Measurements from ENCODE around the gene GNAT1.

DNA sequence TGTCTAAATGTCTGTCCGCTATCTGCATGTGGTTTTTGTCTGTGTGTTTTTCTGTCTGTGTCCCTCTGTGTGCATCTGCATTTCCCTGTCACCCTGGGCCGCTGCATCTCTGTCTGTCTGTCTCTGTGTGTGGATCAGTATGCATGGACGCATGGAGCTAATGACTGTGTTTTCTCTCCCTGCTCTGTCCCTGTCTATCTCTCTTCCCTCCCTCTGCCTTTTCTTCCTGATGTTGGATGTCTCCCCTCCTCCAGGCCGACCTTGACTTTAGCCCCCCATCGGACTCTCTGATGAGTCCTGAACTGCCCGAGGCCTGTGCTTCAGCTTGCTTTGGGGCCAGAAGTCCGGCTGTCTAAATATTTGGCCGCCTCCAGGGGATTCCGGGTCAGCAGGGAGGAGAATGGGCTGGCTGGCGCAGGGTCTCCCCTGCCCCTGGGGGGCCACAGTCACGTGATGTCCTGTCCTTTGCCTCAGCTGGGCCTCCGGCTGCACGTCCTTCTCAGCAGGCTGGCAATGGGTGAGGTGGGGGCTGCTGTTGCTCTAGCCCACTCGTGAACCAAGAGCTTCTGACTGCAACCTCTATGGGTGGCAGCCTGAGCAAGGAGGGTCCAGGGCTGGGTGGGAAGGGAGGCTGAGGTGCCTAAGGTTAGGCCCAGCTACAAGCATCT is 17.4 kb downstream of the GNAT1 start:
- TF ChIP-seq, protein P1, sequence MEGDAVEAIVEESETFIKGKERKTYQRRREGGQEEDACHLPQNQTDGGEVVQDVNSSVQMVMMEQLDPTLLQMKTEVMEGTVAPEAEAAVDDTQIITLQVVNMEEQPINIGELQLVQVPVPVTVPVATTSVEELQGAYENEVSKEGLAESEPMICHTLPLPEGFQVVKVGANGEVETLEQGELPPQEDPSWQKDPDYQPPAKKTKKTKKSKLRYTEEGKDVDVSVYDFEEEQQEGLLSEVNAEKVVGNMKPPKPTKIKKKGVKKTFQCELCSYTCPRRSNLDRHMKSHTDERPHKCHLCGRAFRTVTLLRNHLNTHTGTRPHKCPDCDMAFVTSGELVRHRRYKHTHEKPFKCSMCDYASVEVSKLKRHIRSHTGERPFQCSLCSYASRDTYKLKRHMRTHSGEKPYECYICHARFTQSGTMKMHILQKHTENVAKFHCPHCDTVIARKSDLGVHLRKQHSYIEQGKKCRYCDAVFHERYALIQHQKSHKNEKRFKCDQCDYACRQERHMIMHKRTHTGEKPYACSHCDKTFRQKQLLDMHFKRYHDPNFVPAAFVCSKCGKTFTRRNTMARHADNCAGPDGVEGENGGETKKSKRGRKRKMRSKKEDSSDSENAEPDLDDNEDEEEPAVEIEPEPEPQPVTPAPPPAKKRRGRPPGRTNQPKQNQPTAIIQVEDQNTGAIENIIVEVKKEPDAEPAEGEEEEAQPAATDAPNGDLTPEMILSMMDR (optimal IDR thresholded peaks at IDR 0.05 in 1 of 3, IDR thresholded peaks at IDR 0.05 in 1 of 3, conservative IDR thresholded peaks at IDR 0.05 in 1 of 3; ENCODE audit: extremely low read depth in 1 of 3, insufficient read depth in 2 of 3, low read length in 3 of 3) = no peak
- no peak for TF ChIP-seq EZH2 (IDR thresholded peaks at IDR 0.05; ENCODE audit: low read length)
